ENCODE measurements around the gene PWWP2B. TPM values are rescaled to one million over a fixed set of nuclear protein-coding genes. Genes with fewer than 3 reads are reported as not detected.

The PWWP2B gene
- polyA plus RNA-seq, 1 donor, result 23.7 TPM

GRCh38 chr10:132406750-132407149, 9.8 kb downstream of the PWWP2B start:
- H3K36me3 ChIP-seq (ENCODE audit: control insufficient read depth, insufficient read depth, low read length), result peaks cover 47% of the 10 kb centered on the region
- H3K4me1 ChIP-seq (ENCODE audit: control insufficient read depth, insufficient read depth, low read length), result peaks cover 52% of the 10 kb centered on the region
- H3K27me3 ChIP-seq (ENCODE audit: control insufficient read depth, insufficient read depth, low read length), result no peaks in the 10 kb centered on the region
- peak overlapping the region; percentile 83 for H3K27ac ChIP-seq (ENCODE audit: low read length)
- no peak overlapping the region for H3K4me3 ChIP-seq (ENCODE audit: low read length)
- WGBS (ENCODE audit: insufficient coverage, low lambda C conversion rate), result no CpG with 5 or more reads among the region's 16 CpGs
- H3K9me3 ChIP-seq (ENCODE audit: control insufficient read depth, low read depth, low read length), result peaks cover 8% of the 10 kb centered on the region
- no peak for DNase-seq

- WGBS (ENCODE audit: insufficient coverage, low lambda C conversion rate), result no CpG with 5 or more reads among the region's 12 CpGs
- Histone ChIP-seq H3K9me3 (ENCODE audit: control insufficient read depth, low read depth, low read length) (peaks cover 8% of the 10 kb centered on the region), H3K4me3 (ENCODE audit: low read length) (no peak overlapping the region), H3K27me3 (ENCODE audit: control insufficient read depth, insufficient read depth, low read length) (no peaks in the 10 kb centered on the region), H3K4me1 (ENCODE audit: control insufficient read depth, insufficient read depth, low read length) (peaks cover 54% of the 10 kb centered on the region), H3K36me3 (ENCODE audit: control insufficient read depth, insufficient read depth, low read length) (peaks cover 47% of the 10 kb centered on the region), H3K27ac (ENCODE audit: low read length) (peak overlapping the region; percentile 83)
- peak in 1 of 2 donors; percentile 59 for DNase-seq
Observed at GRCh38 chr10:132407243-132407746, 10.3 kb downstream of the PWWP2B start.

GRCh38 chr10:132407846-132408278, 10.9 kb downstream of the PWWP2B start:
- Histone ChIP-seq H3K4me3 (ENCODE audit: low read length) (peak overlapping the region; percentile 0), H3K4me1 (ENCODE audit: control insufficient read depth, insufficient read depth, low read length) (peaks cover 60% of the 10 kb centered on the region), H3K27ac (ENCODE audit: low read length) (peak overlapping the region; percentile 83), H3K36me3 (ENCODE audit: control insufficient read depth, insufficient read depth, low read length) (peaks cover 41% of the 10 kb centered on the region), H3K9me3 (ENCODE audit: control insufficient read depth, low read depth, low read length) (peaks cover 8% of the 10 kb centered on the region), H3K27me3 (ENCODE audit: control insufficient read depth, insufficient read depth, low read length) (no peaks in the 10 kb centered on the region)
- WGBS (ENCODE audit: insufficient coverage, low lambda C conversion rate), result no CpG with 5 or more reads among the region's 17 CpGs
- DNase-seq, result peak; percentile 91 to 95

- Histone ChIP-seq H3K4me3 (ENCODE audit: low read length) (peak overlapping the region; percentile 0), H3K27me3 (ENCODE audit: control insufficient read depth, insufficient read depth, low read length) (no peaks in the 10 kb centered on the region), H3K36me3 (ENCODE audit: control insufficient read depth, insufficient read depth, low read length) (peaks cover 41% of the 10 kb centered on the region), H3K27ac (ENCODE audit: low read length) (peak overlapping the region; percentile 83), H3K4me1 (ENCODE audit: control insufficient read depth, insufficient read depth, low read length) (peaks cover 65% of the 10 kb centered on the region), H3K9me3 (ENCODE audit: control insufficient read depth, low read depth, low read length) (peaks cover 8% of the 10 kb centered on the region)
- no CpG with 5 or more reads among the region's 20 CpGs for WGBS (ENCODE audit: insufficient coverage, low lambda C conversion rate)
- DNase-seq, result peak in 1 of 2 donors; percentile 78
Observed at GRCh38 chr10:132408367-132408781, 11.4 kb downstream of the PWWP2B start.

GRCh38 chr10:132408823-132409666, 12.0 kb downstream of the PWWP2B start:
- Histone ChIP-seq H3K27ac (ENCODE audit: low read length) (peak overlapping the region; percentile 83), H3K36me3 (ENCODE audit: control insufficient read depth, insufficient read depth, low read length) (peaks cover 37% of the 10 kb centered on the region), H3K9me3 (ENCODE audit: control insufficient read depth, low read depth, low read length) (peaks cover 8% of the 10 kb centered on the region), H3K27me3 (ENCODE audit: control insufficient read depth, insufficient read depth, low read length) (no peaks in the 10 kb centered on the region), H3K4me1 (ENCODE audit: control insufficient read depth, insufficient read depth, low read length) (peaks cover 72% of the 10 kb centered on the region), H3K4me3 (ENCODE audit: low read length) (no peak overlapping the region)
- peak in 1 of 2 donors; percentile 48 for DNase-seq
- WGBS (ENCODE audit: insufficient coverage, low lambda C conversion rate), result no CpG with 5 or more reads among the region's 27 CpGs

GRCh38 chr10:132409667-132410028, 12.6 kb downstream of the PWWP2B start:
- DNase-seq, result no peak
- 100% methylated on average over 1 of the region's 4 CpGs for WGBS (ENCODE audit: insufficient coverage, low lambda C conversion rate)
- peaks cover 78% of the 10 kb centered on the region for H3K4me1 ChIP-seq (ENCODE audit: control insufficient read depth, insufficient read depth, low read length)
- H3K4me3 ChIP-seq (ENCODE audit: low read length), result no peak overlapping the region
- peaks cover 8% of the 10 kb centered on the region for H3K9me3 ChIP-seq (ENCODE audit: control insufficient read depth, low read depth, low read length)
- H3K27ac ChIP-seq (ENCODE audit: low read length), result no peak overlapping the region
- peaks cover 35% of the 10 kb centered on the region for H3K36me3 ChIP-seq (ENCODE audit: control insufficient read depth, insufficient read depth, low read length)
- H3K27me3 ChIP-seq (ENCODE audit: control insufficient read depth, insufficient read depth, low read length), result no peaks in the 10 kb centered on the region

GRCh38 chr10:132410056-132410778, 13.2 kb downstream of the PWWP2B start:
- Histone ChIP-seq H3K4me3 (ENCODE audit: low read length) (no peak overlapping the region), H3K9me3 (ENCODE audit: control insufficient read depth, low read depth, low read length) (peaks cover 6% of the 10 kb centered on the region), H3K27me3 (ENCODE audit: control insufficient read depth, insufficient read depth, low read length) (no peaks in the 10 kb centered on the region), H3K27ac (ENCODE audit: low read length) (no peak overlapping the region), H3K36me3 (ENCODE audit: control insufficient read depth, insufficient read depth, low read length) (peaks cover 34% of the 10 kb centered on the region), H3K4me1 (ENCODE audit: control insufficient read depth, insufficient read depth, low read length) (peaks cover 82% of the 10 kb centered on the region)
- DNase-seq, result no peak
- no CpG with 5 or more reads among the region's 28 CpGs for WGBS (ENCODE audit: insufficient coverage, low lambda C conversion rate)

- WGBS (ENCODE audit: insufficient coverage, low lambda C conversion rate), result no CpG with 5 or more reads among the region's 28 CpGs
- no peak for DNase-seq
- peaks cover 30% of the 10 kb centered on the region for H3K36me3 ChIP-seq (ENCODE audit: control insufficient read depth, insufficient read depth, low read length)
- peak overlapping the region; percentile 88 for H3K27ac ChIP-seq (ENCODE audit: low read length)
- H3K9me3 ChIP-seq (ENCODE audit: control insufficient read depth, low read depth, low read length), result peaks cover 1% of the 10 kb centered on the region
- no peak overlapping the region for H3K4me3 ChIP-seq (ENCODE audit: low read length)
- H3K27me3 ChIP-seq (ENCODE audit: control insufficient read depth, insufficient read depth, low read length), result no peaks in the 10 kb centered on the region
- peaks cover 82% of the 10 kb centered on the region for H3K4me1 ChIP-seq (ENCODE audit: control insufficient read depth, insufficient read depth, low read length)
Observed at GRCh38 chr10:132410779-132411532, 14.0 kb downstream of the PWWP2B start.

- Histone ChIP-seq H3K27me3 (ENCODE audit: control insufficient read depth, insufficient read depth, low read length) (no peaks in the 10 kb centered on the region), H3K27ac (ENCODE audit: low read length) (peak overlapping the region; percentile 88), H3K9me3 (ENCODE audit: control insufficient read depth, low read depth, low read length) (peaks cover 6% of the 10 kb centered on the region), H3K4me1 (ENCODE audit: control insufficient read depth, insufficient read depth, low read length) (peaks cover 80% of the 10 kb centered on the region), H3K36me3 (ENCODE audit: control insufficient read depth, insufficient read depth, low read length) (peaks cover 23% of the 10 kb centered on the region), H3K4me3 (ENCODE audit: low read length) (no peak overlapping the region)
- no CpG with 5 or more reads among the region's 23 CpGs for WGBS (ENCODE audit: insufficient coverage, low lambda C conversion rate)
- DNase-seq, result peak in 1 of 2 donors; percentile 78
Observed at GRCh38 chr10:132411561-132412253, 14.7 kb downstream of the PWWP2B start.

All from large intestine (tissue), 3 donors.